ENCODE data around the gene MAP1LC3B.
A peak's percentile ranks its signal among the peaks of the same experiment; 100 is the strongest.

Gene MAP1LC3B
- long read RNA-seq, transcript MAP1LC3B-201 (4 exons, 2,688 nt): major isoform, 174 of 187 reads
- long read RNA-seq, partial matches to known transcripts: 0 of 187 reads
- long read RNA-seq, other reads (novel, unspliced or antisense): 13 of 187 reads

GRCh38 chr16:87391950-87392820, at the start of gene MAP1LC3B:
MAP1LC3B (plus strand) TSS chr16:87392336; CDS start chr16:87392428, 92 bp downstream.
- peak; percentile 68 to 87 for DNase-seq (ENCODE audit: low read depth in 1 of 2, low spot score in 1 of 2)
- H3K27ac ChIP-seq (replicated peaks): peak within 1 kb of the TSS; percentile 87
- TF ChIP-seq REST (IDR thresholded peaks at IDR 0.05; ENCODE audit: insufficient replicate concordance, low read depth) (no peak), POLR2AphosphoS5 (IDR thresholded peaks at IDR 0.05; ENCODE audit: low read depth) (peak; percentile 97), GABPA (IDR thresholded peaks at IDR 0.05; ENCODE audit: low read depth) (no peak), CTCF (IDR thresholded peaks at IDR 0.05; ENCODE audit: insufficient read depth, low read length) (no peak), SPI1 (IDR thresholded peaks at IDR 0.05; ENCODE audit: borderline replicate concordance, low read depth) (peak; percentile 6; the same call in 1 of the 2 replicates)
- peak within 1 kb of the TSS; percentile 48 for H3K4me3 ChIP-seq (replicated peaks; ENCODE audit: insufficient read depth, low read length)
- H3K27me3 ChIP-seq (ENCODE audit: insufficient read depth, poor library complexity, severe bottlenecking): no peaks in the 10 kb centered on the region

GRCh38 chr16:87342504-87342903, 49.6 kb upstream of the MAP1LC3B start:
- no peak for DNase-seq (ENCODE audit: low read depth in 1 of 2, low spot score in 1 of 2)
- no peaks in the 10 kb centered on the region for H3K27me3 ChIP-seq (ENCODE audit: insufficient read depth, poor library complexity, severe bottlenecking)
- TF ChIP-seq CTCF (IDR thresholded peaks at IDR 0.05; ENCODE audit: insufficient read depth, low read length) (no peak), POLR2AphosphoS5 (IDR thresholded peaks at IDR 0.05; ENCODE audit: low read depth) (no peak), GABPA (IDR thresholded peaks at IDR 0.05; ENCODE audit: low read depth) (no peak), SPI1 (IDR thresholded peaks at IDR 0.05; ENCODE audit: borderline replicate concordance, low read depth) (no peak), REST (IDR thresholded peaks at IDR 0.05; ENCODE audit: insufficient replicate concordance, low read depth) (no peak)

GRCh38 chr16:87342978-87343752, 49.0 kb upstream of the MAP1LC3B start:
- no peak overlapping the region for H3K27ac ChIP-seq (replicated peaks)
- no peaks in the 10 kb centered on the region for H3K27me3 ChIP-seq (ENCODE audit: insufficient read depth, poor library complexity, severe bottlenecking)
- TF ChIP-seq GABPA (IDR thresholded peaks at IDR 0.05; ENCODE audit: low read depth) (no peak), CTCF (IDR thresholded peaks at IDR 0.05; ENCODE audit: insufficient read depth, low read length) (no peak), SPI1 (IDR thresholded peaks at IDR 0.05; ENCODE audit: borderline replicate concordance, low read depth) (no peak)
- DNase-seq (ENCODE audit: low read depth in 1 of 2, low spot score in 1 of 2): no peak
- no peak overlapping the region for H3K4me3 ChIP-seq (replicated peaks; ENCODE audit: insufficient read depth, low read length)

More at GRCh38 chr16:87342504-87342903, 49.6 kb upstream of the MAP1LC3B start:
- no peak overlapping the region for H3K27ac ChIP-seq (replicated peaks)
- H3K4me3 ChIP-seq (replicated peaks; ENCODE audit: insufficient read depth, low read length): no peak overlapping the region

Data from HL-60 (cell line).